HG03175 (cell line): Measurements from ENCODE around the gene CEP63.
"Not testable (repeated sequence)": the region's sequence is repeated elsewhere in the genome, so short reads cannot be mapped to it uniquely, and the experiment has no call there.

Experiments
- ATAC-seq: cut with Tn5 transposase; IDR thresholded peaks from one replicate; pipeline ENCODE4 v1.9.1; 2021; ENCODE audit warnings: mild to moderate bottlenecking, moderate library complexity; ENCODE audit not compliant: unreplicated experiment

Gene CEP63

GRCh38 chr3:134567605-134568004 lies 81.7 kb downstream of the CEP63 start:
- ATAC-seq, result no peak

DNA sequence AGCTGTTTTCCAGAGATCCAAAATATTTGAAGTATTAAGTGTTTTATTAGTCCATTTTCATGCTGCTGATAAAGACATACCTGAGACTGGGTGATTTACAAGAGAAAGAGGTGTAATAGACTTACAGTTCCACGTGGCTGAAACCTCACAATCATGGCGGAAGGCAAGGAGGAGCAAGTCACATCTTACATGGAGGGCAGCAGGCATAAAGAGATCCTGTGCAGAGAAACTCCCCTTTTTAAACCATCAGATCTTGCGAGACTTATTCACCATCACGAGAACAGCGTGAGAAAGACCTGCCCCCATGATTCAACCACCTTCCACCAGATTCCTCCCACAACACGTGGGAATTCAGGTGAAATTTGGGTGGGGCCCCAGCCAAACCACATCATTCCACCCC lies 82.9 kb downstream of the CEP63 start:
- no peak for ATAC-seq

DNA sequence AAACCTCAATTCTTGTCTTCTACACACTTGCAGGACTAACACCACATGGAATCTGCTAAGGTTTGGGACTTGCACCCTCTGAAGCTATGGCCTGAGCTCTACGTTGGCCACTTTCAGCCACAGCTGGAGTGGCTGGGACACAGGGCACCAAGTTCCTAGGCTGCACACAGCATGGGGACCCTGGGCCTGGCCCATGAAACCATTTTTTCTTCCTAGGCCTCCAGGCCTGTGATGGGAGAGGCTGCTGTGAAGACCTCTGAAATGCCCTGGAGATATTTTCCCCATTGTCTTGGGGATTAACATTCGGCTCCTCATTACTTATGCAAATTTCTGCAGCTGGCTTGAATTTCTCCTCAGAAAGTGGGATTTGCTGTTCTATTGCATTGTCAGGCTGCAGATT lies 84.0 kb downstream of the CEP63 start:
- ATAC-seq, result not testable (repeated sequence)

DNA sequence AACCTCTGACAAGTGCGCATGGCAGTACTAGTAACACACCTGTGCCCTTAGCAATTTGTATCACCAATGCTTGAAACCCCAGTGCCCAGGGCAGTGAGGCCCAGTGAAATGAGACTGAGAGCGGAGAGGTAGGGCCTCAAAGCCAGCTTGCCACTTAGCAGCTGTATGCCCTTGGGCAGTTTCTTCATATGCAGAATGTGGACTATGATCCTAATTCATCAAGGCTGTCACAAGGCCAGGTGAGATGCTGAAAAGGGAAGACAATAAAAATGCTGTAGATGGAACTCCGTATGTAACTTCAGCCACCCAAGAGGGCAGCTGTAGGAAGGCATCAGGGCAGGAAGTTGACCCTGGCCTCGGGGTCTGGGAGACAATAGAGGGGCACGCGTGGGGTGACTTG lies 90.6 kb downstream of the CEP63 start:
- no peak for ATAC-seq

DNA sequence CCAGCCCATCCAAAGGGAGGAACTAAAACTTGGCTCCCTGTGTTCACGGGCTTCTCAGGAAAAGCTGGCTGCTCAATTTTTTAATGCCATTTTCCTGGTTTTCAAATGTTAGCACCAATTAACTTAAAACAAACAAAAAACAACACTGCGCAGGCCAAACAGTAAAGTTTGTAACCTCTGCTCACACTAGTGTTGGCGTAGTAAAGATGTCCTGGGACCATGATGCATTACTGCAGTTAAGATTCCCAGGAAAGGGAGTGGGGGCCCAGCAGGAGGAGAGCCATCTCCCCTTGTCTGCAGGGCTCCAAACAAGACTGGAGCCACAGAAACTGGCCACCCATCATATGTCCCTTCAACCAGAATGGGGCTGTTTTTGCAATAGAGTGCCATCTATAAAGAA lies 91.0 kb downstream of the CEP63 start:
- no peak for ATAC-seq

GRCh38 chr3:134579141-134579665 lies 93.3 kb downstream of the CEP63 start:
- ATAC-seq, result no peak

- ATAC-seq, result no peak
Measured at GRCh38 chr3:134590766-134591165, 104.9 kb downstream of the CEP63 start.

GRCh38 chr3:134592806-134593205 lies 106.9 kb downstream of the CEP63 start:
- ATAC-seq, result no peak

GRCh38 chr3:134594331-134594741 lies 108.5 kb downstream of the CEP63 start:
- no peak for ATAC-seq

GRCh38 chr3:134594986-134595385 lies 109.1 kb downstream of the CEP63 start:
- not testable (repeated sequence) for ATAC-seq

DNA sequence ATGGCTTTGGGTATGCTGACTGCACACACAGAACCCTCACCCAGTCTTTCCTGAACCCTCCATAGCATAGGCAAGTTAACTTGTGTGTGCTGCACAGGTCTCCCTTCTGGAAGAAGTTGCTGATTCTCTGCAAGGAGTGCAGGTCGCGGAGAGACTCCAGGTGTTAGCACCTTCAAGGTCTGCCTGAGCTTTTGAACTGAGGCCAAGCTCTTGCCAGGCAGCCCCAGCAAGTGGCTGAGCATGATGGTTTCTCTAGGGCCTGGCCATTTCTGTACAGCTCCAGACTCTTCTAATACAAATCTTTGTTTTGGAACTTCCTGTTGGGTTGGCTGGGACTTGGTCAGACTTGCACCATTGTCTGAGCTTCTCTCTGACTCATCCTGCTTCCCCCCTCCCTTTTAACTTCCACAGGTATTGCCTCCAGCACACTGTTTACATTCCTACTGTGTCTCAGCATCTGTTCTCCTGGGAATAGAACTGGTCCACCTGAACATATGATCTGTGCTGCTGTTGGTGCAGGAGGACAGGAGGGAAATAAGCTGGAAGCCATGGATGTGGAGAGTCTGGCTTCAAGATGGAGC lies 111.6 kb downstream of the CEP63 start:
- ATAC-seq, result no peak

DNA sequence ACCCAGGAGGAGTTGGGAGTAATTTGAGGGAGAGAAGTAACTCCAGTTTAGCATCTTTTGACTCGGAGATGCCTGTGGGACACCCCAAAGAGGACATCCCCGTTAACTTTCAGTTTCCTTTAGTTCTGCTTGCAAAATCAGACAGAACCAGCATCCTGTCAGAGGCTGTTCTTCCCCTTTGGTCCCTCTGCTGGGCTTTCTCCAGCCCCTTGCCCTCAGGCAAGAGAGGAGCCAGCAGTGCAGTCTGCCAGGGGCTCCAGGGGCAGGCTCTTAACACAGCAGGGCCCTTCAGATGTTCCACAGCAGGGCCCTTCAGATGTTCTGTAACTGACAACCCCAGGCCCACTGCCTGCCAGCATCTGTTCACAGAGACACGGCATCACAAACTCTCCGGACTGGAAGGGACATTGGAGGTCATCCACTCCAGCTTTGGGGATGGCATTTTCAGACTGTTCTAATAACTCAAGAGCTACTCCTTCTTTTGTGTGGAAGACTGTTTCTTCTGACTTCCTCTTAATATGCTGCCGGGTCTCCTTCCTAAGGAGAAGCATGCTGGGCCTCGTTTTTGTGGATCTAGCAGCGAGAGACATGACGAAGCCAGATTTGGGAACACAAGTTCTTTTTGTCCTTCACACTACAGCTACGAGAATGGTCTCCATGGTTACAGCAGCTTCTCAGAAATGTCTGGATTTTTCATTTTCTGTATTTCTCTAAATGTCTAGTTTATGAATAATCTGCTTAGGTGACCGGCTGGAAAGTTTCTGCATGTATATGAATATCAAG lies 113.1 kb downstream of the CEP63 start:
- no peak for ATAC-seq

GRCh38 chr3:134600206-134600605 lies 114.3 kb downstream of the CEP63 start:
- ATAC-seq, result no peak

- ATAC-seq, result peak; percentile 73
Measured at GRCh38 chr3:134600685-134601463, 115.0 kb downstream of the CEP63 start.

DNA sequence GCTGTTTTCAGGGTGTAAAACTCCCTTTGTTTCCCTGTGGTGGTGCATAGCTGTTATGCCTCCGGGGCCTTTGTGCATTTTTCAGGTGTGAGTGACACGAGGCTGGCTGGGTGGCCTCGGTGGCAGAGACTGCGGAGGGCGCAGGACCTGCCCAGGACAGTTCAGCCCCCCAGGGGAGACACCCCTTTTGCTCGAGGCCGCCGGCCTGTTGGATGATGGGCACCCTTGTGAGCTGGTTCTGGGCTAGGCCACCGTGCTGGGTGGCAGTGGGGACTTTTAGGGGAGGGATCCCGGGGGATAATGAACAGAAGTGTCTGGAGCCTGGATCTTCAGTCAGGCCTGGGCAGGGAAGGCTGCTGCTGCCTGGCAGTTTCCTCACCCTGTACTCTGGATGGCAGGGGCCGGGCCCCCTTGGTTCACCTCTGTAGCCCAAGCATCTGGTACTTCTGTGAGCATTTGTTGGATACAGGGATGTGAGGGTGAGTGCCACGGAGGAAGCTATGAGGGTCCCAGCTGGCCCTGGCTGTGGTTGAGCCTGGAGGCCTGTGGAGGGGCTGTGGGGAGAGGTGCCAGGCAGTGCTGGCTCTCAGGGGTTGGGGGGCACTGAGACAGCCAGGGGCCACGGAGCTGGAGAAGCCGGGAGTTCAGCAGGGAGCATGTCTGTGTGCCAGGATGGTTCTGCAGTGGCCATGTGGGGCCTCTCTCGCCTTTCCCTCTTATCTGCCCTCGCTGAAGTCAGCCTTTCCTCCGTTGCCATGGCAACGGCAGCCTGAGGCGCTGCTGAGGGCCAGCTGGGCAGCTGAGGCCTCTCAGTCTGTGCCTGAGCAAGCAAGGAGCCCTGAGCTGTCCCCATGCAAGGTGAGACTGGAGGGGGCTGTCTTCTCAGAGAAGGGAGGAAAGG lies 115.9 kb downstream of the CEP63 start:
- ATAC-seq, result no peak

- ATAC-seq, result no peak
Measured at GRCh38 chr3:134602440-134602814, 116.6 kb downstream of the CEP63 start.

GRCh38 chr3:134603480-134603879 lies 117.6 kb downstream of the CEP63 start:
- ATAC-seq, result no peak

DNA sequence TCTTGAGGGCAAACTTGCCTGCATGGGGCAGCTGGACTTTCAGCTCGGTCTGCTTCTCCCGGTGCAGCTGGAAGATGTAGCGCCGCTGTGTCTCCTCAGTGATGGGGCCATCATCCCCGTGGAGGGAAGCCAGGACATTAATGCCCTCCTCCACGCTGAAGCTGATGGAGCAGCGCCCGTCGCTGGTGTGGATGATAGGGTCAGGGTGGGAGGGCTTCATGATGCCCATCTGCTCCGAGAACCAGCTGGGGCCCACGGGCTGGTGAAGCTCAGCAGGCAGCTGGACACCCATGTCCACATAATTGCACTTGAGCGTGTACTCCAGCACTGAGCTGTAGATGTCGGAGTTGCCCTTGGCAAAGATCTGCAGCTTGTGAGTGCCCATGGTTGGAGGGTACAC lies 118.1 kb downstream of the CEP63 start:
- no peak for ATAC-seq

DNA sequence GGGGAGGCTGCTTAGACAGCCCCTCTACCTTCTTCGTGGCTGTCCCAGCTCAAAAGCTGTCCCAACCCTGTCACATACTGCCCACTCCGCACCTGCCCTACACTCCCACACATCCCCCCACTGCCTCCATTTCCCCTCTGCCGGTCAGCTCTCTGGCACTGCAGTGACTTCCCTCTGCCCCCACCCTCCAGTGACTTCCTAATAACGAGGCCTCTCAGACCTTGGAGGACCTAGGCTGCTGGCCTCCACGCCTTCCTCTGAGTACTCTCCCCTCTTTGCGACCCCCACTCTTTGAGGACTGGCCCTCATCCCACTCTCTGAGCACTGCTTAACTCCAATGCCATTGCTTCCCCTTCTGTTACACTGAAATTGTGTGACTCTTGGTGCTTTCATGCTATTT lies 119.7 kb downstream of the CEP63 start:
- ATAC-seq, result no peak
